Fibroblast of peridontal ligament (primary cell): Measurements from ENCODE around the gene PSMD13.
"Not testable (repeated sequence)": the region's sequence is repeated elsewhere in the genome, so short reads cannot be mapped to it uniquely, and the experiment has no call there.

Source experiments
- DNase-seq: peaks from one replicate; pipeline ENCODE4 v3.0.0-alpha.2; 2010; ENCODE audit errors: extremely low read depth

PSMD13 gene

DNA sequence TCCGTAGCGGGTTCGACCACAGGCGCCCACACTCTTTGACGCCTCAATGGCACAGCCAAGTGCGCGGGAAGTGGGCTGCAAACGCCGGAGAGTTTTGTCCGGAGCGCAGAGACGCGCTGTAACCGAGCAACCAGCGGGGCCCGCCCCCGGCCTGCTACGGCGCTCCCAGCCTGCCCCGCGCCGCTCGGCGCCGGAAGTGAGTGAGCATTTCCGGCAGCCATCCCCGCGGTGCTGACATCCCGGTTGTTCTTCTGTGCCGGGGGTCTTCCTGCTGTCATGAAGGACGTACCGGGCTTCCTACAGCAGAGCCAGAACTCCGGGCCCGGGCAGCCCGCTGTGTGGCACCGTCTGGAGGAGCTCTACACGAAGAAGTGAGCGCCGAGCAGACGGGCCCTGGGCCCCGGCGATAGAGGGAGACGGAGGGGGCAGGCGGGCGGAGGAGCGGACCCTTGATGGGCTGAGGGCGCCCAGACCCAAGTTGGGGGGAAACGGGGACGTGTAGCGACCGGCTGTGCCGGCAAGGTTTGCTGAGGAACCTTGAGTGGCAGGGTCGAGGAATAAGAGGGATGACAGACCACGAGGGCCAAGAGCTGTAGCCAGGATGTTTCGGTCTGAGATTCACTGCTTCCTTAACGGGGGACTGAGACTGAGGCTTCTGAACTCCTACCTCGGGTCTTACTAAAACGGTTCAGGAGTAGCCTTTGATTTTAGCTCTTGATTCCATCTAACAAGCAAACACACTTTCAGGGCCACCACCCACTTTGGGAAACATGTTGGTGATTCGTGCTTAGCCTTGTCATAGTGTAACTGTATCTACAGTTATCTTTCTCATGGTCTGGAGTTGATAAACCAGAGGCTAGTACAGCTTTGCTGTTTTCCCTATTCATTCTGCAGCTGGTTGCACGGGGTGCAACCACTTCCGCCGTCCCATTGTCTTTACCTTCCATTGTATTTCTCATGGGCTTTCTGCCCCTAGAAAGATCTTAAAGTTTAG lies at the start of gene PSMD13:
TSS of gene PSMD13 (plus strand) at position 203 of the 994 bp plus-strand sequence. CDS start at position 277, 74 bp downstream.
- DNase-seq = peak; percentile 74

DNA sequence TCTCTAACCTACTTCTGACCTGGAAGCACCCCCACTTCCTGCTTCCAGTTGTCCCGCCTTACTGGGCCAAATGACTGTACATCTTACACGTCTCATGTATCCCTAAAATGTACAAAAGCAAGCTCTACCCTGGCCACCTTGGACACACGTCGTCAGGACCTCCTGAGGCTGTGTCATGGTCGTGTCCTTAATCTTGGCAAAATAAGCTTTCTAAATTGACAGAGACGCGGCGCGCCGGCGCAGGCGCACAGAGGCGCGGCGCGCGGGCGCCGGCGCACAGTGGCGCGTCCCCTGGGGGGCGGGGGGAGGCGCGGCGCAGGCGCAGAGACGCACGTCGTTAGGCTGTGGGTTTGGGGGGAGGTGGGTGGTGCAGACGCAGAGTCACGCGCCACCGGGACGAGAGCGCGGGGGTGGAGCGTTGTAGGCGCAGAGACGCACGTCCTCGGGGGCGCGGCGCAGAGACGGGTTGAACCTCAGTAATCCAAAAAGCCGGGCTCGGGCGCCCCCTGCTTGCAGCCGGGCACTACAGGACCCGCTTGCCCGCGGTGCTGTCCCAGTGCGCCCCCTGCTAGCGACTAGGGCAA lies 47.5 kb upstream of the PSMD13 start:
- DNase-seq = not testable (repeated sequence)

DNA sequence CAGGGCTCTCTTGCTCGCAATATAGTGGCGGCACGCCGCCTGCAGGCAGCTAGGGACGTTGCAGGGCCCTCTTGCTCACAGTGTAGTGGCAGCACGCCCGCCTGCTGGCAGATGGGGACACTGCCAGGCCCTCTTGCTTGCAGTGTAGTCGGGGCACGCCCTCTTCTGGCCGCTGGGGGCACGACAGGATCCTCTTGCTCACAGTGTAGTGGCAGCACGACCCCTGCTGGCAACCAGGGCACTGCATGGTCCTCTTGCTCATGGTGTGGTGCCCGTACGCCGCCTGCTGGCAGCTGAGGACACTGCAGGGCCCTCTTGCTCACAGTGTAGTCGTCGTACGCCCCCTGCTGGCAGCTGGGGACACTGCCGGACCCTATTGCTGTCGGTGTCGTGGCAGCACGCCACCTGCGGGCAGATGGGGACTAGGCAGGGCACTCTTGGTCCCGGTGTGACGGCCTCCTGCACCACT lies 46.9 kb upstream of the PSMD13 start:
- not testable (repeated sequence) for DNase-seq

DNA sequence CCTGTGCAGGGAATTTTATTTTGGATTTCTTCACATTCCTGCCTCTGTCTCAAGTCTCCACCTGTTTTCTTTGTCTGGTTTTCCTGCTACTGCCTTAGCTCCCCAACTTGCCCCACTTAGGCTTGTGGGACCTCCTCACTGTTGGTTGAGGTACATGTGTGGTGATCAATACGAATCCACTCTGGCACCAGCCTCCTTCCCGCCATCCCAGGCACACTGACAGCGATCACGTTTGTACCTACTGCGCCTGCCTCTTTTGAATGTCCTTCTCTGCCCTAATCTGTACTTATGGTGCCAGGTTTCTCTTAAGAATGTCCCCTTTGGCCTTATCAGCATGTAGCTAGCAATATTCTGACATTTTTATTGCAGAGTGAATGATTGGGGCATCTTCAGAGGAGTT lies 46.2 kb upstream of the PSMD13 start:
- DNase-seq = not testable (repeated sequence)

DNA sequence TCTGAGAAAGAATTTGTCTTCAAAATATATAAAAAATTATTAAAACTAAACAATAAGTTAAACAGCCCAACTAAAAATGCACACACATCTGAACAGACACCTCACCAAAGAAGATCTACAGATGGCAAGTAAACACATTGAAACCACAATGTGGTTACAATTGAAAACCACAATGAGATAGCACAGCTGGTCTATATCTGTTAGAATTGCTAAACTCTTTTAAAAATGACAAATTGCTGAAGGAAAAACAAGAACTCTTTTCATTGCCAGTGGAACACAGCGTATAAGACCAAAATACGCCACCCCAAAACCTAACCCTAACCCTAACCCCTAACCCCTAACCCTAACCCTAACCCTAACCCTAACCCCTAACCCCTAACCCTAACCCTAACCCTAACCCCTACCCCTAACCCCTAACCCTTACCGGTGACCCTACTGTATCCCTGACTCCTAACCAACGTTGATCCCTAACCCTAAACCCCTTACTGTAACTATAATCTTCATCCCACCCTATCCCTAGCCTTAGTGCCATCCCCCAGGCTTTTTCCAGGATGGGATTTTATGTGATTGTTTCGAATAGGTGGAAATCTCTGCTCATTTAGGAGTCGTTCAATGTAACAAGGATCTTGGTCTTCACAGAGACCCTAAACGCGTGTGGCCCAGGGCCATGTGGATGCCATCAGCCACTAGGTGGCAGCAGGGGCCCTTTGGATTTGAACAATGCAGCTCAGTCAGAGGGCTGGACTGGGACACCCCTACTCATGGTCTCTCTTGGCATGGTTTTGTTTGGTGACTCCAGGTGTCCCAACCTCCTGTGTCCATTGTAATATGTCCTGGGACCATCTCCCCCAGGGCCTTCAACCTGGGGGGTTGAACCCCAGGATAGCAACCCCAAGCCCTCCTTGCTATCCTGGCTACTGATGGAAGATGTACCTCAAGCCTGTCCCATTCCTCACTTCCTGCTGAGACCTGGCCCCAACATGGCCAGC lies 45.0 kb upstream of the PSMD13 start:
- not testable (repeated sequence) for DNase-seq

DNA sequence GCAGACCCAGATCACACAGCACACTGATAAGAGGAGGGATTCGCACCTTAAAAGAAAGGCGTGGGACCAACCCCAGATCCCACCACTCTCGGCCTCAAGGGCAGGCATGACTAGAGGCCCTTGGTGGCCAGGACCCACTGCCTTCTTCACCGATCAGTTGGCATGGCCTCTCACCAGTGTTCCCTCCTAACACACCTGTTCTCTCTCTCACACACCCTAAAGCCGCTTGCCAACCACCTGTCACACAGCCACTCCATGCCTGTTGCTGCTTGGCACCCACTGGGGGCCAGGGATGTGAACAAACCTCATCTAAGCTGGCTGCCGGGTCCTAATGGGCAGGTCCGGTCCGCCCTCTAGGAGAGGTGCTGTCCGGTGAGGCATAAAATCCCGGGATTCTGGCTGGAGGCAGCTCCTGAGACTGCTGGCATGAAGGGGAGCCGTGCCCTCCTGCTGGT lies 44.1 kb upstream of the PSMD13 start, which contains the start of gene SCGB1C1:
TSS of gene SCGB1C1 (plus strand) at position 405 of the 455 bp plus-strand sequence. CDS start at position 427, 22 bp downstream.
- not testable (repeated sequence) for DNase-seq

DNA sequence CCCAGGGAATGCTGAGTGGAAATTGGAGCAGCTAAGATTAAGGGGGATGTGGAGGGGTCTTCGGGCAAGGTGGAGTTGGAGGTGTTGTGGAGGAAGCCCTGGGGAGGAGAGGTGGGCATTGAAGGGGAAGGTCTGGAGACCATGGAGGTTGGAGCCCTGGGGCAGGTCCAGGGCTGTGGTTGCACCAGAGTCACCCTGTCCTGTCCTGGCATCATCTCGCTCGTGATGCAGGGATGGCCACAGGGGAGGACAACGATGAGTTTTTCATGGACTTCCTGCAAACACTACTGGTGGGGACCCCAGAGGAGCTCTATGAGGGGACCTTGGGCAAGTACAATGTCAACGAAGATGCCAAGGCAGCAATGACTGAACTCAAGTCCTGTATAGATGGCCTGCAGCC lies 43.3 kb upstream of the PSMD13 start:
- not testable (repeated sequence) for DNase-seq

DNA sequence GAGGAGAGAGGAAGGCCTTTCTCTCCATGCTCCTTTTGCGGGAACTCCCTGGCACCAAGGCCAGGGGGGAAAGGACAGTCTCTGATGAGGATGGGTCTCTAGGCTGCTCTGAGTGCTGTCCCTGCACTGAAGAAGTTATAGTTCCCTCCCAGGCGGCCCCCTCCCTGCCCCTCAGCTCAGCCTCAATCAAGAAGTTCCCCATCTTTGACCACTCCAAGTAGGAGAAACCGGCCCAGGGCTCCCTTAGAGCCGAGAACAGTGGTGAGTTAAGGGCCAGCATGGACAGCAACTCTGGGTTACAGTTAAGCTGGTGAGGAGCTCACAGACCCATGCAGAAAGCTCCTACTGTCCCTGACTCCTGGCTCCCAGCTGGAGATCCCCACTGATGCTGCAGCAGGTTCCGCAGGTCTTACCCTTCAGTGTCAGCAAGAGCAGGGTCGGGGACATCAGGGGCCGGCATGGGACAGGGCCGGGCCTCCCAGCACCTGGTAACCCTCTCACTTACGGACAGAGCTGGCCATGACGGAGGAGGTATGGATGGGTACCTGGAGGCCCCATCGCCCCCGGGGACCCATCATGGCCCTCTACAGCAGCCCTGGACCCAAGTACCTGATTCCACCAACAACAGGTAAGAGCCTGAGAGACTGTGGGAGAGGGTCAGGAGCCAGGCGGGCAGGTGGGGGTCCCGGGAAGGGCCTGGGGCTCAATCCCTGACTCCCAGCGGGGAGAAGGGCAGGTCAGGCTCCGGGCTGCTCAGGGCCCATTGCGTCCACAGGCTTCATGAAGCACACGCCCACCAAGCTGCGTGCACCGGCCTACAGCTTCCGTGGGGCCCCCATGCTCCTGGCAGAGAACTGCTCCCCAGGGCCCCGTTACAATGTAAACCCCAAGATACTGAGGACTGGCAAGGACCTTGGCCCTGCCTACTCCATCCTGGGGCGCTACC lies 39.7 kb upstream of the PSMD13 start:
- DNase-seq = no peak

DNA sequence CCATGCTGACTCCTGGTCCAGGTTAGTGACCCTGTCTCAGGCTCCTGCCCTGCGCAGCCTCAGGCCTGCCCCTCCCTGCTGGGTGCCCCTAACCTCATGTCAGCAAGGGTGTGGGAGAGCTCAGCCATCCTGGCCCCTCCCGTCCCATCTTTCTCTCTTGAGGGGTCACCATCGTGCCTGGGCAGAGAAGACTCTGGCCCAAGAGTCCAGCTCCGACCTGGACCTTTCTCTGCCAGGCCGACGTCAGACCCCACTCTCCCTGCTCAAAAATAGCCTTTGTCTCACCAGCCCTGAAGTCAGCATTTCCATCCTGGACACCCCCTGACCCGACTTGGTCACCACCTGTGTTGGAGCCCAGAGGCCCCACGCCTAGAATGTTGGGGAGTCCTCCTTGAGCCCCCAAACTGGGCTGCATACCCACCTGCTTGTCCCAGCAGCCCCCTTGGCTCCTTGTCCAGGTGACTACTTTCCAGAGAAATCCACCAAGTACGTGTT lies 39.0 kb upstream of the PSMD13 start:
- no peak for DNase-seq

DNA sequence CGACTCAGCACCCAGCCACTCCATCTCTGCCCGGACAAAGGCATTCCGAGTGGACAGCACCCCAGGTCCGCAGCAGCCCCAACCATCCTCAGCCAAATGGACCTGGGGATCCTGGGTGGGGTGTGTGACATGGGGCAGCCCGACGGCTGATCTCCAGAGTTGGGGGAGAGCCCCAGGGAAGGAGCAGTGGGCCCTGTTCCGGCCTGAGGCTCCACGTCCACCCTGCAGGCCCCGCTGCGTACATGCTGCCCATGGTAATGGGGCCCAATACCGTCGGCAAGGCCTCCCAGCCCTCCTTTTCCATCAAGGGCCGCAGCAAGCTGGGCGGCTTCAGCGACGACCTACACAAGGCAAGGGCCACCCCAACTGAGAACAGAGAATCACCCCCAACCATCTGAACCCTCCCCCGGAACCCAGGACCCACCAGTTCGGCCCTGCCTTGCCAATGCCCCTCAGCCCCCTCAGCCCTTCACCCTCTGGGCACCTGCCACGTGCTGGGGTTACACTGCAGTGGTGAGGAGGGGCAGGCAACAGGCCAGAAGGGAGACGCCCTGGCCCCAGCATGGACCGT lies 38.5 kb upstream of the PSMD13 start:
- no peak for DNase-seq

DNA sequence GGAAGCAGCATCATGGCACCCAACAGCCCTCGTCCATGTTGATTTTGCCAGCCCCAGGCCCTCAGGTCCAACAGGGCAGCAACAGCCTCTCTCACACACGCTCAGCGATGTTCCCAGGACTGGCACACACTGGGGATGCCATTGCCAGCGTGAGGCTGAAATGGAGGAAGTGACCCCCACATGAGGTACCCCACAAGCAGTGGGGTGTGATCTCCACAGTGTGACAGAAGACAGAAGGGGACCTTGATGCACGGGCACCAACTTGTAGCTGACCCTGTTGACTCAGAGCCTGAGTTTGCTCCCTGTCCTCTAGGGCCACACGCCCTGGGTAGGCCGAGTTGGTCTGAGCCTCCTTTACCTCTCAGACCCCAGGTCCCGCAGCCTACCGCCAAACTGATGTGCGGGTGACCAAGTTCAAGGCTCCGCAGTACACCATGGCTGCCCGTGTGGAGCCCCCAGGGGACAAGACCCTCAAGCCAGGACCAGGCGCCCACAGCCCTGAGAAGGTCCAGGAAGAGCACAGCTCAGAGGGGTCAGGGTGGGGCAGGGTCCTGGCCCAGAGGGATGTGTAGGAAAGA lies 37.7 kb upstream of the PSMD13 start:
- no peak for DNase-seq

DNA sequence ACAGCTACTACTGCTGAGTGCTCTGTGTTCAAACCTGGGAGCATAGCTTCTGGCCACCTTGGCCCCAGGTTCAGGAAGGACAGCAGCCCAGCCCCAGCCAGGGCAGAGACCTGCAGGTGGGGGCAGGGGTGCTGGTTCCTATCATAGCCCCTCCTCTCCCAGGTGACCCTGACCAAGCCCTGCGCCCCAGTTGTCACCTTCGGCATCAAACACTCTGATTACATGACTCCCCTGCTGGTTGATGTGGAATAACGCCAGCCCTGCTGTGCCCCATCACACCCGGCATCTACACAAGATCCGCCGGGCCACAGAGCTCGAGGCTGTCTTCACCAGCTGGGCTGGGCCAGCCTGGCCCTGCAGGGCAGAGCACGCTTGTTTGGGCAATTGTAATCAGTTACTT lies 37.0 kb upstream of the PSMD13 start:
- no peak for DNase-seq

DNA sequence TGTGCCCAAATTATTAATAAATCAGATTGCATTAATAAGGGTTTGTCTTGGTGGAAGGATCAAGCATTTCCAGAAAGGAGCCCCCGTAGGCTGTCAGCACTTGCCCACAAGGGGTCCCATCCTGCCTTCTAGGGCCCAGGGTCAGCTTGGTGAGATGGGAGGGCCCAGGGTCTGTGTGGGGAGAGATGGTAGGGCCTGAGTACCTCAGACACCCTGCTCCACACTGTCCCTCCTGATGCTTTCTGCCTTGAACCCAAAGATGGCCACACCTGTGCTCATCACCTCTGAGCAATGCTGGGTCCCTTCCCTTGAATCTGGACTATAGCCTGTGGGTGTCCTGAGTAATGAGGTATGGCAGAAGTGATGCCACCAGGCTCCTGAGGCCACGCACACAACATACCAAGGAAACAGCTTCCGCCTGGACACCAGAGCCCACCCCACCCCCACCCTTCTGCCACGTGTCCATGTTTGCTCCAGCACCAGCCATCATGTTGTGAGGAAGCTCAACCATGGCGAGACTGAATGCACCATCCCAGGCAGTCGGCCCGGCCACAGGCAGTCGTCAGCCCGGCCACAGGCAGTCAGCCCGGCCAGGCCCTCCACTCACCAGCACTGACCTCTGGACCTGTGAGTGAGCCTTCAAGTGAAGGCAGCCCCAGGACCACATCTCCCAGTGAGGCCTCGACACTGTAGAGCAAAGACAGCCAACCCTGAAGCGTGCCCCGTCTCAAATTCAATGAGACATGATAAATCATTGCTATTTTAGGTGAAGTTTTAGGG lies 36.4 kb upstream of the PSMD13 start:
- no peak for DNase-seq

DNA sequence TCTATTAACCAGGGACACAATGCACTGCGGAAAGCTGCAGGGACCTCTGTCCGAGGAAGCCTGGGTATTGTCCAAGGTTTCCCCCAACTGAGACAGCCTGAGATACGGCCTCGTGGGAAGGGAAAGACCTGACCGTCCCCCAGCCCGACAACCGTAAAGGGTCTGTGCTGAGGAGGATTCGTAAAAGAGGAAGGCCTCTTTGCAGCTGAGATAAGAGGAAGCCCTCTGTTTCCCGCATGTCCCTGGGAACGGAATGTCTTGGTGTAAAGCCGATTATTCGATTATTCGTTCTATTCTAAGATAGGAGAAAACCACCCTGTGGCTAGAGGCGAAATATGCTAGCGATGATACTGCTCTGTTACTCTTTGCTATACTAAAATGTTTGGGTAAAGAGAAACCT lies 34.8 kb upstream of the PSMD13 start:
- DNase-seq = no peak

DNA sequence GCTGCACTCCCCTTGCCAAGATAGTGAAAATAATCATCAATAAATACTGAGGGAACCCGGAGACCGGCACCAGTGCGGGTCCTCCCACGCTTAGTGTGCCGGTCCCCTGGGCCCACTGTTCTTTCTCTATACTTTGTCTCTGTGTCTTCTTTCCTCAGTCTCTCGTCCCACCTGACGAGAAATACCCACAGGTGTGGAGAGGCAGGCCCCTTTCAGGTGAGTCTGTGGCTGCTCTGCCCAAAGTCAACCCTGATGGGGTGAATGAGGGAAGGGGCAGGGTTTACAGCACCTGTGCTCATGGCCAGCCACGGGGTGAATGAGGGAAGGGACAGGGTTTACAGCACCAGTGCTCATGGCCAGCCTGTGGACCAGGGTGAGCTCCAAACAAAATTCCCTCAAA lies 34.3 kb upstream of the PSMD13 start:
- no peak for DNase-seq

DNA sequence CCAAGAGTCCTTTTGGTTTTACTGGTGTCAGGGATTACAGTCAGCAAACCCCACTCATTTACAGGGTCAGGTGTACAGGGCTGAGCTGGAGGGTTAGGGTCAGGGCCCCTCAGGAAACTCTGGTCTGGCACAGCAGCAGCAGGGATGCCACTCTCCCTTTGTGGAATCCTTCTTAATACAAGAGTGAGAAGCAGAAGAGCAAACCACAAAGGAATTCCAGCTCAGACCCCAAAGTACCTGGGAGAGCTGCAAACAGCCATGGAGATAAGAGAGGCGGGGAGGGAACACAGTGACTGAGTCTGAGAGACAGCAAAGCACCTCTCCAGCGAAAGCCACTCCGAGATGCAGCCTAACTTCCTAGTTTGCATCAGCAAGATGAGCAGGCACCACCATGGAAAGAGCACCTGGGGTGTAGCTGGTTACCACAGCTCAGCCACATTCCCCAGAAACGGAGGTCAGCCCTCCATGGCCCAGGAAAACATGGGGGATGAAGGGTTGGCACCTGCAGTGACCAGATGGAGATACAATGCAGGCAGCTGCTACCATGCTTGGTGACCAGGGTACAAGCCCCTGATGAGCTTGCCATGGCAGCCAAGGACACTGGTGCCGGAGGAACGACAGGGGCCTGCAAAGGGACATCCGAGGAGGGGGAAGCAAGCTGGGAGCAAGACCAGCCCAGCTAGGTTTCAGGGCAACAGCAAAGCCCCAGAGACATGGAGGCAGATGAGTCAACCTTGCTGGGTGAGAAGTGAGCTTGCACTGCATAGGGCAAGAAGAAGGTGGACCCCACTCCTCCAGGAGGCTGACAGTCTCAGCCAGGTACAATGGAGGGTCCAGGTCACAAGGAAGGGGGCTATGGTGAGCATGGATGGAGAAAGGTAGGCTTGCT lies 33.5 kb upstream of the PSMD13 start:
- DNase-seq = no peak

DNA sequence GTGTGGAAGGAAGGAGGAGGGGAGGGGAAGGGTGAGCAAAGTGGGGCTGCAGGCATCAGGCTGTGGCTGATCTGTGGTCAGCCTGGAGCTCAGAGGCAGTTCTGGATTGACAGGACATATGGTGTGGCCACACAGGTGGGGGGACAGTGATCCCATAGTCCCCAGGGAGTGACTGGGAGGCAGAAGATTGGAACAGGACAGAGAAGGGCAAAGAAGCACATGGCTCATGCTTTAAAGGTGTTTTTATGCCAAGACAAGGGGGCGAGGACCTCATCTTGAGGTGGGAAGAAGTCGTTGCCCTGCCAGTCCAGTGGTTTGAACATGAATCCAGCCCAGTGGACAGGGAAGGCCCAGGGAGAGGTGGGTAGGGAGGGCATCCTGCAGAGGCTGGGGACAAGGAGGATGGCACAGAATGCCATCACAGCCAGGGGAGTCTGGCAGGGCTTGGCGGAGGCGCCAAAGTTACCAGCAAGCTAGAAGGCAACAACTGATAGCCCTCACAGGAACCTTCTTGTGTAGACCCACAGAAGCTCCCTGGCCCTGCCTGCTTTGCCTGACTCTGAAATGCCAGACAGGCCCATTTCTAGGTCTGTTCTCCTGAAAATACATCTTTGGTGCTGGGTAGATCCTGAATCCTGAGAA lies 32.7 kb upstream of the PSMD13 start:
- DNase-seq = no peak
